CD14-positive monocyte (primary cell): Measurements from ENCODE around the gene TNFRSF18. TPM values are rescaled to one million over a fixed set of nuclear protein-coding genes. Genes with fewer than 3 reads are reported as not detected.

ENCODE experiments used
- DNase-seq, 3 donors: peaks; one replicate each; pipeline ENCODE4 v3.0.0-alpha.2; 2011 to 2022
- H2AFZ ChIP-seq: 2 replicates; pipeline ENCODE4 v1.6.0; 2012; ENCODE audit warnings: mild to moderate bottlenecking, low read depth, low read length, inconsistent platforms; ENCODE audit not compliant: insufficient read depth, poor library complexity, severe bottlenecking
- H3K27ac ChIP-seq, 2 donors: 1 replicate in 1 of 2; 2 replicates in 1 of 2; pipeline ENCODE4 v1.5.1; 2012 to 2013; ENCODE audit warnings: low read length in 2 of 2, control low read depth in 1 of 2, inconsistent platforms in 1 of 2, low read depth in 1 of 2, mild to moderate bottlenecking in 1 of 2
- H3K27me3 ChIP-seq, 2 donors: one replicate each; pipeline versions ENCODE4 v1.6.0 to v1.6.1; 2011 to 2013; ENCODE audit warnings: low read length in 2 of 2; ENCODE audit not compliant: control insufficient read depth in 2 of 2, insufficient read depth in 2 of 2
- H3K36me3 ChIP-seq, 2 donors: replicated peaks in 1 of 2; 1 replicate in 1 of 2; 2 replicates in 1 of 2; pipeline versions ENCODE4 v1.5.1 to v1.6.1; 2012 to 2013; ENCODE audit warnings: low read length in 2 of 2, control low read depth in 1 of 2, inconsistent platforms in 1 of 2, mild to moderate bottlenecking in 1 of 2; ENCODE audit not compliant: insufficient read depth in 2 of 2, control insufficient read depth in 1 of 2
- H3K4me1 ChIP-seq, 2 donors: 1 replicate in 1 of 2; 2 replicates in 1 of 2; pipeline versions ENCODE4 v1.5.1 to v1.6.1; 2012 to 2013; ENCODE audit warnings: low read length in 2 of 2, control low read depth in 1 of 2, inconsistent platforms in 1 of 2, mild to moderate bottlenecking in 1 of 2, moderate library complexity in 1 of 2; ENCODE audit not compliant: insufficient read depth in 2 of 2, control insufficient read depth in 1 of 2
- H3K4me2 ChIP-seq: replicated peaks from 2 replicates; pipeline ENCODE3; 2012; ENCODE audit warnings: low read length, moderate library complexity, mild to moderate bottlenecking; ENCODE audit not compliant: poor library complexity, severe bottlenecking; ENCODE audit errors: extremely low read depth
- H3K4me3 ChIP-seq, 3 experiments: fragments of 200-600 bp in 1 of 3; sonication (generic) in 1 of 3; replicated peaks in 1 of 3; 1 replicate in 2 of 3; 2 replicates in 1 of 3; pipeline ENCODE4 v1.5.1; 2011 to 2013; ENCODE audit warnings: low read length in 3 of 3, mild to moderate bottlenecking in 3 of 3, control low read depth in 2 of 3, low read depth in 2 of 3, inconsistent platforms in 1 of 3, moderate library complexity in 1 of 3
- H3K79me2 ChIP-seq: 2 replicates; pipeline ENCODE4 v1.6.0; 2012; ENCODE audit warnings: mild to moderate bottlenecking, control low read depth, inconsistent platforms, low read length, moderate library complexity; ENCODE audit not compliant: insufficient read depth
- H3K9ac ChIP-seq: 2 replicates; pipeline ENCODE4 v1.6.0; 2017; ENCODE audit warnings: low read length, mild to moderate bottlenecking; ENCODE audit not compliant: insufficient read depth, poor library complexity, severe bottlenecking
- H3K9me3 ChIP-seq, 2 donors: replicated peaks in 1 of 2; 1 replicate in 1 of 2; 2 replicates in 1 of 2; pipeline versions ENCODE4 v1.5.1 to v1.6.1; 2012 to 2013; ENCODE audit warnings: low read length in 2 of 2, control low read depth in 1 of 2; ENCODE audit not compliant: control insufficient read depth in 1 of 2, insufficient read depth in 1 of 2
- H4K20me1 ChIP-seq: 2 replicates; pipeline ENCODE4 v1.6.0; 2012; ENCODE audit warnings: mild to moderate bottlenecking, low read length, control low read depth, moderate library complexity; ENCODE audit not compliant: insufficient read depth
- H3K27ac Mint-ChIP-seq, 7 donors: one replicate each; pipeline ENCODE4 v1.8.0; 2020; ENCODE audit warnings: mild to moderate bottlenecking in 7 of 7, mixed read lengths in 7 of 7, moderate library complexity in 6 of 7, inconsistent platforms in 2 of 7
- H3K27me3 Mint-ChIP-seq, 3 donors: one replicate each; pipeline ENCODE4 v1.8.0; 2021 to 2022; ENCODE audit warnings: low read depth in 3 of 3, mild to moderate bottlenecking in 3 of 3, mixed read lengths in 3 of 3, moderate library complexity in 3 of 3, inconsistent platforms in 1 of 3
- H3K36me3 Mint-ChIP-seq, 2 donors: one replicate each; pipeline ENCODE4 v1.8.0; 2020; ENCODE audit warnings: mixed read lengths in 2 of 2, inconsistent platforms in 1 of 2, mild to moderate bottlenecking in 1 of 2
- H3K4me1 Mint-ChIP-seq: one replicate; pipeline ENCODE4 v1.8.0; 2020; ENCODE audit warnings: mild to moderate bottlenecking, mixed read lengths
- H3K4me3 Mint-ChIP-seq, 2 donors: one replicate each; pipeline ENCODE4 v1.8.0; 2020; ENCODE audit warnings: mild to moderate bottlenecking in 2 of 2, mixed read lengths in 2 of 2, moderate library complexity in 1 of 2
- H3K9me3 Mint-ChIP-seq, 7 donors: one replicate each; pipeline ENCODE4 v1.8.0; 2020 to 2022; ENCODE audit warnings: mixed read lengths in 7 of 7, mild to moderate bottlenecking in 6 of 7, moderate library complexity in 6 of 7, inconsistent platforms in 2 of 7
- CTCF ChIP-seq: fragments of 200-600 bp; IDR thresholded peaks from one replicate; pipeline ENCODE4 v1.8.0; 2022; ENCODE audit warnings: antibody characterized with exemption, mild to moderate bottlenecking
- WGBS: methylation state at CpG from one replicate; pipeline ENCODE4 v1.1.5; 2013; ENCODE audit warnings: missing lambda C conversion rate; ENCODE audit not compliant: insufficient coverage; 5-methylcytosine and 5-hydroxymethylcytosine counted together
- intact Hi-C, 2 donors: fragments of 100-400 bp; cut with micrococcal nuclease; formaldehyde crosslinking; loops; one replicate each; pipeline versions ENCODE4 v1.15.0 to v1.15.1; 2023
- polyA plus RNA-seq, 3 donors: library from polyadenylated mRNA; depleted of rRNA in 1 of 3; unstranded in 2 of 3; stranded (reverse) in 1 of 3; fragments of 300-500 nt in 2 of 3; fragments of >200 nt in 1 of 3; fragmentation: Illumina TruSeq in 2 of 3; gene quantifications; 1 replicate in 2 of 3; 2 replicates in 1 of 3; pipeline ENCODE4 v1.2.3, GENCODE V29; 2012 to 2021

TNFRSF18 gene
- polyA plus RNA-seq, 3 donors: not detected

GRCh38 chr1:1179983-1180861 is 26.2 kb downstream of the TNFRSF18 start:
- peaks cover 3 to 7% (median 5%) of the 10 kb centered on the region in 7 donors for H3K9me3 Mint-ChIP-seq
- Histone ChIP-seq H3K4me1 (peaks cover 0 to 2% of the 10 kb centered on the region in 2 donors), H2AFZ (no peak overlapping the region), H3K36me3 (no peaks in the 10 kb centered on the region), H3K79me2 (no peaks in the 10 kb centered on the region), H3K9me3 (peaks cover 0 to 6% of the 10 kb centered on the region in 2 donors), H3K4me2 (no peak overlapping the region), H3K27me3 (peaks cover 0 to 13% of the 10 kb centered on the region in 2 donors), H3K9ac (no peak overlapping the region), H3K27ac (no peak overlapping the region), H3K4me3 (no peak overlapping the region), H4K20me1 (no peaks in the 10 kb centered on the region)
- no peak for DNase-seq
- no peaks in the 10 kb centered on the region for H3K36me3 Mint-ChIP-seq
- peak overlapping the region in 1 of 2 donors; percentile 9 for H3K4me3 Mint-ChIP-seq
- TF ChIP-seq CTCF: no peak
- intact Hi-C loops: no loop called here
- 94% methylated on average over 24 of the region's 51 CpGs for WGBS
- H3K4me1 Mint-ChIP-seq: no peaks in the 10 kb centered on the region
- no peak overlapping the region for H3K27ac Mint-ChIP-seq
- H3K27me3 Mint-ChIP-seq: peaks cover 10 to 32% (median 11%) of the 10 kb centered on the region in 3 donors

DNA sequence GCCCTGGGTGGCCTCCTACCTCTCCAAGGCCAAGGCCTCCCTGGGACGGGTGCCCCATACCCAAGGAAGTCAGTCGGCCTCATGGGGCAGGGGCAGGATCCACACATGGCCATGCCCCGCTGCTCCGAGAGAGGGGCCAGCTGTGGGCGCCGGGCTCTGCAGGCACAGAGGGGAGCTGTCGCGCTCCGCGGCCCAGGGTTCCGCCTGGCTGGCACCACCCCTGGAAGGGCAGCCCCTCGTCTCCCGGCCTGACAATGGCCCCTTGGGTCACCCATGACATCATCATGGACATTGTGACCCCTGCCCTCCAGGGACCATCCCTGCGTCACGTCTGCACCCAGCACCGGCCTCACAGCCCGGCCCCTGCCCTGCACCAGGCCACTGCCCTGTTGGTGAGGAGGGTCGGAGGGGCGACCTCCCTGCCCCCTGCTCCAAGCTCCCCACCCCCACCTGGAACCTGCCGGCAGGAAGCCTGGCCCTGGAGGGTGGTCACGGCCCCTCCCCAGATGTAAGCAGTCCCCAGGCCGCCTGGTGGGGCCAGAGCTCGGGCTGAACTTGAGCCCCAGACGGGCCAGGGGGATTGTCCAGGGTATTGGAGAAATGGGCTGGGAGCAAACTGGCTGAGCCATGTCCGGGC is 26.9 kb downstream of the TNFRSF18 start:
- Histone ChIP-seq H3K79me2 (no peaks in the 10 kb centered on the region), H3K36me3 (no peaks in the 10 kb centered on the region), H3K9me3 (peaks cover 0 to 6% of the 10 kb centered on the region in 2 donors), H3K4me1 (peaks cover 0 to 2% of the 10 kb centered on the region in 2 donors), H3K27me3 (peaks cover 0 to 14% of the 10 kb centered on the region in 2 donors), H3K9ac (no peak overlapping the region), H4K20me1 (no peaks in the 10 kb centered on the region), H2AFZ (no peak overlapping the region), H3K4me2 (no peak overlapping the region), H3K4me3 (no peak overlapping the region), H3K27ac (no peak overlapping the region)
- H3K36me3 Mint-ChIP-seq: no peaks in the 10 kb centered on the region
- intact Hi-C loops: no loop called here
- H3K4me1 Mint-ChIP-seq: no peaks in the 10 kb centered on the region
- H3K9me3 Mint-ChIP-seq: peaks cover 4 to 11% (median 7%) of the 10 kb centered on the region in 7 donors
- no peak overlapping the region for H3K27ac Mint-ChIP-seq
- no peak for TF ChIP-seq CTCF
- DNase-seq: no peak
- 90% methylated on average over 18 of the region's 25 CpGs for WGBS
- peaks cover 13 to 37% (median 16%) of the 10 kb centered on the region in 3 donors for H3K27me3 Mint-ChIP-seq
- no peak overlapping the region for H3K4me3 Mint-ChIP-seq
